ENCODE measurements around the gene C1orf50. TPM values are rescaled to one million over a fixed set of nuclear protein-coding genes. Genes with fewer than 3 reads are reported as not detected.

The C1orf50 gene
- total and polyA plus RNA-seq, 10 donors = 1.5 to 9.8 (median 4.5) TPM

GRCh38 chr1:42815941-42816584, 49.0 kb downstream of the C1orf50 start:
- Histone ChIP-seq H3K4me3 (peak overlapping the region; percentile 56 to 79 (median 66)), H3K4me1 (peaks cover 20 to 40% (median 26%) of the 10 kb centered on the region in 6 donors), H3K27ac (peak overlapping the region; percentile 91 to 98 (median 96)), H3K36me3 (peaks cover 0 to 19% (median 0%) of the 10 kb centered on the region in 6 donors), H3K27me3 (replicated peaks in 1 of 7) (no peaks in the 10 kb centered on the region), H3K9me3 (no peaks in the 10 kb centered on the region)
- TF ChIP-seq POLR2AphosphoS5 (IDR thresholded peaks at IDR 0.05) (no peak), CTCF (IDR thresholded peaks at IDR 0.05 in 8 of 11, conservative IDR thresholded peaks at IDR 0.05 in 3 of 11) (no peak), POLR2A (IDR thresholded peaks at IDR 0.05) (no peak)
- 28 to 35% (median 29%) methylated on average over 7 of the region's 7 CpGs for WGBS, 5 donors
- DNase-seq = no peak
- intact Hi-C loops (cut with DNase I; ENCODE audit: low total_unique reads) = no loop called here

DNA sequence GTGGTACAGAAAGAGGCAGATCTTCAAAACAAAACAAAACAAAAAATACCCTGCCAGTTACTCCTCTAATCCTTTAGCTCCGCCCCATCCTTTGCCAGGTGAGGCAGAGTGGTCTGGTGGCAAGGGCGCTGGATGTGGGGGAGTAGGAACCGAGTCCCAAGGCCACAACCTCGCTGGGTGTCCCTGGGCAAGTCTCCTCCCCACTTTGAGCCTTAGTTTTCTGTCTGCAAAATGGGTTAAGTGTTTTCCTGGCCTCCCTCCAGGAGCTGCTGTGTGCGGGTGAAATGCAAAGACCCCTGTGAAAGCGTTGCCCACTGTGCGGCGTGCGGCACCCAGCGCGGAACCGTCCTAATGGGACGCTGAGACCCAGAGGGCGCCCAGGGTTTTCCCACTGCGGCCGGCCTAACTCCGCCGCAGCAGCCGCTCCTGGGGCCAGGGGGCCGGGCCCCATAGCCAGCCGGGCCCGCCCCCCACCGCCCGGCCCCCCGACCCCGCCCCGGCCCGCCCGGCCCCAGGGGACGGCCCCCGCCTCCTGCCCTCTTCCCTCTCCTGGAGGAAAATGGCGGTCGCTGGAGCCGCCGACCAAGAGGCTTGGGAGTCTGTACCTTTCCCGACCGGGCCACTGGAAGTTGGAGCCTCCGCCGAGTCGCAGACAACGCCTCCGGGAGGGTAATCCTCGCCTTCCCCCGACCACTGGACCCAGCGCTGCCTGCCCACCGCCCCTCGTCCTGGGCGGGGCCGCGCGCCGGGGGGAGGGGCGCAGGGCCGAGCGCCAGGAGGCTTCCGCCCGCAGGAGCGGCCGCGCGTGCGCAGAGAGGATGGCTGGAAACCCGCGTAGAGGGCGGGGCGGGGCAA, 49.8 kb downstream of the C1orf50 start, which contains the start of the genes ERMAP and SVBP:
Gene ERMAP, plus strand, starts transcription at position 538 of the 855 bp plus-strand sequence. CDS start 13,327 bp downstream, outside the sequence.
Gene SVBP, minus strand, starts transcription at position 813 of the 855 bp plus-strand sequence. CDS start 853 bp downstream, outside the sequence.
- peak; percentile 98 for DNase-seq
- Histone ChIP-seq H3K4me3 (peak within 1 kb of the TSS; percentile 56 to 79 (median 66)), H3K9me3 (no peaks in the 10 kb centered on the region), H3K4me1 (peaks cover 20 to 43% (median 26%) of the 10 kb centered on the region in 6 donors), H3K27me3 (replicated peaks in 1 of 7) (no peaks in the 10 kb centered on the region), H3K36me3 (peaks cover 0 to 14% (median 0%) of the 10 kb centered on the region in 6 donors), H3K27ac (peak within 1 kb of the TSS; percentile 91 to 98 (median 96))
- 1 to 2% (median 1%) methylated on average over 31 to 66 of the region's 66 CpGs for WGBS, 5 donors
- TF ChIP-seq POLR2A (IDR thresholded peaks at IDR 0.05) (no peak), CTCF (IDR thresholded peaks at IDR 0.05 in 8 of 11, conservative IDR thresholded peaks at IDR 0.05 in 3 of 11) (peak in 2 of 11 experiments; percentile 8 to 18), POLR2AphosphoS5 (IDR thresholded peaks at IDR 0.05) (peak; percentile 87 to 90 (median 88))
- intact Hi-C loops (cut with DNase I; ENCODE audit: low total_unique reads) = no loop called here

DNA sequence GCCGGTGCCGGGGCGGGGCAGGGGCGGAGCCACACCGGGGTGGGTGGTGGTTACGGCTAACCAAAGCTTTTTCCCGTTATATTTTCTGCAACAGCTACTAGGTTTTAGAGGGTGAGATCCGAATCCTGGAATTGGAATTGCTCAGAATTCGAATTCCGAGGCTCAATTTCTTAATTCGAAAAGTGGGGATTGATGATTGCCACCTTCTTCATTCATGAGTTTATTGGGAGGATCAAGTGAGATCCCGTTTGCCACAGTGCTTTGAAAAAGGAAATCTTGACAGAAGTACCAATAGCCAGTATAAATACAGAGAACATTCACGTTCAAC, 50.4 kb downstream of the C1orf50 start:
- Histone ChIP-seq H3K4me1 (peaks cover 20 to 48% (median 26%) of the 10 kb centered on the region in 6 donors), H3K27ac (peak overlapping the region in 7 of 8 donors; percentile 95 to 98 (median 96)), H3K4me3 (peak overlapping the region; percentile 56 to 79 (median 66)), H3K36me3 (peaks cover 0 to 14% (median 0%) of the 10 kb centered on the region in 6 donors), H3K9me3 (no peaks in the 10 kb centered on the region), H3K27me3 (replicated peaks in 1 of 7) (no peaks in the 10 kb centered on the region)
- WGBS, 5 donors = 0 to 2% (median 1%) methylated on average over 8 to 13 of the region's 13 CpGs
- intact Hi-C loops (cut with DNase I; ENCODE audit: low total_unique reads) = no loop called here
- TF ChIP-seq CTCF (IDR thresholded peaks at IDR 0.05 in 8 of 11, conservative IDR thresholded peaks at IDR 0.05 in 3 of 11) (no peak), POLR2A (IDR thresholded peaks at IDR 0.05) (no peak), POLR2AphosphoS5 (IDR thresholded peaks at IDR 0.05) (no peak)
- DNase-seq = no peak
